HG03025 (cell line): ENCODE results near the gene KCNQ5.

Experiments used
- ATAC-seq: cut with Tn5 transposase; IDR thresholded peaks from one replicate; pipeline ENCODE4 v1.9.1; 2021; ENCODE audit warnings: mild to moderate bottlenecking, moderate library complexity; ENCODE audit not compliant: unreplicated experiment, low FRiP score

KCNQ5 gene

GRCh38 chr6:72639920-72640614 lies 18.2 kb downstream of the KCNQ5 start:
- ATAC-seq = no peak

- no peak for ATAC-seq
These were observed 18.7 kb downstream of the KCNQ5 start for GRCh38 chr6:72640615-72640930.

GRCh38 chr6:72642435-72642834 lies 20.6 kb downstream of the KCNQ5 start:
- no peak for ATAC-seq

- no peak for ATAC-seq
These were observed 21.4 kb downstream of the KCNQ5 start for GRCh38 chr6:72643214-72643613.

GRCh38 chr6:72646604-72647485 lies 25.0 kb downstream of the KCNQ5 start:
- ATAC-seq = no peak

- ATAC-seq = no peak
These were observed 25.6 kb downstream of the KCNQ5 start for GRCh38 chr6:72647489-72647888.

- no peak for ATAC-seq
These were observed 27.4 kb downstream of the KCNQ5 start for GRCh38 chr6:72649032-72649984.

GRCh38 chr6:72650081-72650745 lies 28.3 kb downstream of the KCNQ5 start:
- ATAC-seq = no peak

- no peak for ATAC-seq
These were observed 29.3 kb downstream of the KCNQ5 start for GRCh38 chr6:72651174-72651573.

GRCh38 chr6:72651967-72652956 lies 30.4 kb downstream of the KCNQ5 start:
- no peak for ATAC-seq

- ATAC-seq = no peak
These were observed 31.2 kb downstream of the KCNQ5 start for GRCh38 chr6:72653026-72653425.

- peak; percentile 75 for ATAC-seq
These were observed 32.3 kb downstream of the KCNQ5 start for GRCh38 chr6:72654071-72654621.

- ATAC-seq = no peak
These were observed 35.7 kb downstream of the KCNQ5 start for GRCh38 chr6:72657407-72658197.

- no peak for ATAC-seq
These were observed 37.9 kb downstream of the KCNQ5 start for GRCh38 chr6:72659754-72660153.

- ATAC-seq = no peak
These were observed 39.5 kb downstream of the KCNQ5 start for GRCh38 chr6:72661411-72661810.

- ATAC-seq = no peak
These were observed 43.7 kb downstream of the KCNQ5 start for GRCh38 chr6:72665599-72665998.

- no peak for ATAC-seq
These were observed 47.5 kb downstream of the KCNQ5 start for GRCh38 chr6:72669324-72669723.

GRCh38 chr6:72672906-72673305 lies 51.0 kb downstream of the KCNQ5 start:
- no peak for ATAC-seq
